KMS-11 (cell line): ENCODE results near the gene APC.

Experiments
- H2AFZ ChIP-seq: fragments of 200-600 bp; sonication (generic); 2 replicates; pipeline ENCODE4 v1.6.1; 2016; ENCODE audit warnings: antibody characterized with exemption, mixed run types, low read depth
- H3K27ac ChIP-seq: fragments of 200-600 bp; sonication (generic); 2 replicates; pipeline ENCODE4 v1.6.1; 2016; ENCODE audit warnings: mild to moderate bottlenecking, mixed run types
- H3K27me3 ChIP-seq: fragments of 200-600 bp; sonication (generic); 2 replicates; pipeline ENCODE4 v1.6.1; 2017; ENCODE audit warnings: mild to moderate bottlenecking, low read depth, mixed run types, moderate library complexity; ENCODE audit not compliant: insufficient read depth
- H3K36me3 ChIP-seq: fragments of 200-600 bp; sonication (generic); 2 replicates; pipeline ENCODE4 v1.6.1; 2017; ENCODE audit warnings: mild to moderate bottlenecking, mixed run types; ENCODE audit not compliant: insufficient read depth
- H3K4me1 ChIP-seq: fragments of 200-600 bp; sonication (generic); 2 replicates; pipeline ENCODE4 v1.6.1; 2016; ENCODE audit warnings: mild to moderate bottlenecking, low read depth, mixed run types; ENCODE audit not compliant: poor library complexity, severe bottlenecking
- H3K4me2 ChIP-seq: fragments of 200-600 bp; sonication (generic); 2 replicates; pipeline ENCODE4 v1.7.0; 2016; ENCODE audit warnings: mild to moderate bottlenecking, mixed run types
- H3K4me3 ChIP-seq: fragments of 200-600 bp; sonication (generic); IDR thresholded peaks from 2 replicates; pipeline ENCODE4 v1.6.1; 2017; ENCODE audit warnings: low read depth, low read length, mixed read lengths; ENCODE audit not compliant: insufficient read depth
- H3K79me2 ChIP-seq: fragments of 200-600 bp; sonication (generic); 2 replicates; pipeline ENCODE4 v1.6.1; 2016; ENCODE audit warnings: low read depth, mixed run types; ENCODE audit not compliant: insufficient read depth
- H3K9ac ChIP-seq: fragments of 200-600 bp; sonication (generic); 2 replicates; pipeline ENCODE4 v1.6.1; 2016; ENCODE audit warnings: mild to moderate bottlenecking, mixed run types
- H4K20me1 ChIP-seq: fragments of 200-600 bp; sonication (generic); 2 replicates; pipeline ENCODE4 v1.6.1; 2016; ENCODE audit warnings: mild to moderate bottlenecking, mixed run types; ENCODE audit not compliant: insufficient read depth
- CTCF ChIP-seq: fragments of 200-600 bp; sonication (generic); conservative IDR thresholded peaks from 2 replicates; pipeline ENCODE4 v1.6.1; 2017; ENCODE audit warnings: low read depth, mild to moderate bottlenecking, antibody characterized with exemption, low read length, moderate library complexity, mixed read lengths

The APC gene

DNA sequence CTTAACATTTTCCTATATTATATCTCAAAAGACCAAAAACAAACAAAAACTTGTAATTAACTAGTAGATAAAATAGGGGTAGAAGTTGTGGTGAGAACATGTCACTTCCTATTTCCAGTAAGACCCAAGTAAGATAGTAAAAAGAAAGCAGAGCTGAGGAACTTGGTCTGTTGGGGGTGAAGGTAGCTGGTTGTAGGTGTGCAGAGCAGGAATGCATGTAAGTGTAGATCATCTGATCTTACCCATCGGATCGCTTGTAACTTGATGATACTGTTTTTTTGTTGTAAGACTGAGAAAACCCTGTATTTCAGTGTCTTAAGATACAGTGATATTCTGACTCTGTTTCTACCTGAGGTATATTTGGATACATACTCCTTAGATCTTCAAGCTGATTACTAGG, 129.1 kb downstream of the APC start:
- no peak overlapping the region for H3K4me2 ChIP-seq
- H3K9ac ChIP-seq: no peak overlapping the region
- H2AFZ ChIP-seq: no peak overlapping the region
- H3K4me1 ChIP-seq: peaks cover 62% of the 10 kb centered on the region
- H3K27me3 ChIP-seq: no peaks in the 10 kb centered on the region
- H3K79me2 ChIP-seq: peaks cover 37% of the 10 kb centered on the region
- H3K27ac ChIP-seq: no peak overlapping the region
- peaks cover 11% of the 10 kb centered on the region; the same call in 1 of the 2 replicates for H3K36me3 ChIP-seq
- no peaks in the 10 kb centered on the region for H4K20me1 ChIP-seq
- no peak overlapping the region for H3K4me3 ChIP-seq
- no peak for TF ChIP-seq CTCF

DNA sequence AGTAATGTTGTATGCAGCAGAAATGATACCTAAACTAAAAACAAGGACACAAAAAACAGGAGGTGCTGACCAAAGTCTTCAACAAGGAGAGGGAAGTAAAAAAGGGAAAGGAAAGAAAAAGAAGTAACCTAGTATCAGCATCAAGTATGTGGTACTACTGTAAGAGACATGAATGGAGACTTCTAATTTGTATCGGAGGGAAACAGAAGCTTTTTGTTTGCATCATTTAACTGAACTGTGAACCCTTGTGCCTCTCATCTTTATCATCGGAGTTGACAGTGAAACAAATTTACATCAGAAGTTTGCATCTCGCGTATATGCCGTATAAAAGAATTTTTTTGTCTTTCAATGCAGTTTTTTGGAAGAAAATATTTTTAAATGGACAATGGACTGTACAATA, 129.7 kb downstream of the APC start:
- Histone ChIP-seq H3K4me2 (no peak overlapping the region), H3K9ac (no peak overlapping the region), H3K27ac (no peak overlapping the region), H3K4me1 (peaks cover 59% of the 10 kb centered on the region), H3K27me3 (no peaks in the 10 kb centered on the region), H2AFZ (no peak overlapping the region), H4K20me1 (no peaks in the 10 kb centered on the region), H3K36me3 (peaks cover 11% of the 10 kb centered on the region; the same call in 1 of the 2 replicates), H3K4me3 (no peak overlapping the region), H3K79me2 (peaks cover 30% of the 10 kb centered on the region)
- TF ChIP-seq CTCF: no peak

GRCh38 chr5:112869948-112870347, 132.3 kb downstream of the APC start:
- Histone ChIP-seq H3K27me3 (no peaks in the 10 kb centered on the region), H3K27ac (peak overlapping the region; percentile 28; the same call in 1 of the 2 replicates), H3K9ac (no peak overlapping the region), H3K4me2 (0 out of 2 replicates have a peak overlapping the region, but pooled peaks have one; percentile 9), H4K20me1 (no peaks in the 10 kb centered on the region), H2AFZ (no peak overlapping the region), H3K4me1 (peaks cover 48% of the 10 kb centered on the region), H3K36me3 (0 out of 2 replicates have a peak, but pooled peaks cover 5% of the 10 kb centered on the region), H3K4me3 (no peak overlapping the region), H3K79me2 (peaks cover 5% of the 10 kb centered on the region; the same call in 1 of the 2 replicates)
- no peak for TF ChIP-seq CTCF

DNA sequence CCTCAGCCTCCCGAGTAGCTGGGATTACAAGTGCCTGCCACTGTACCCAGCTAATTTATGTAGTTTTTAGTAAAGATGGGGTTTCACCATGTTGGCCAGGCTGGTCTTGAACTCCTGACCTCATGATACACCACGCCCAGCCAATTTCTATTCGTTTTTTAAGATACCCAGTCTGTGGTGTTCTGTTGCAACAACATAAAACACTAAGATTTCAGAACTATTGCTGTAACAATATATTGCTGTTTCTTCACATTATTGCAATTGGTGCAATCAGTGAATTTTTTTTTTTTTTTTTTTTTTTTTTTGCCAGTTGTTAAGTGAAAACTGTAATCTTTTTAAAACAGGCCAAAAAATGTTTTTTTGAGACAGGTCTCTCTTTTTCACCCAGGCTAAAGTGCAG, 133.3 kb downstream of the APC start:
- Histone ChIP-seq H3K27ac (no peak overlapping the region), H3K4me1 (peaks cover 48% of the 10 kb centered on the region), H3K4me2 (no peak overlapping the region), H3K4me3 (no peak overlapping the region), H3K79me2 (no peaks in the 10 kb centered on the region; the same call in 1 of the 2 replicates), H3K27me3 (no peaks in the 10 kb centered on the region), H3K9ac (no peak overlapping the region), H2AFZ (no peak overlapping the region), H3K36me3 (no peaks in the 10 kb centered on the region), H4K20me1 (no peaks in the 10 kb centered on the region)
- TF ChIP-seq CTCF: no peak
